Small intestine (tissue), 7 donors: ENCODE results near the gene PDHX. TPM values are rescaled to one million over a fixed set of nuclear protein-coding genes. Genes with fewer than 3 reads are reported as not detected.

Source experiments
- DNase-seq, 2 donors: peaks; one replicate each; pipeline versions ENCODE4 v3.0.0 to v3.0.0-alpha.2; 2013
- FAIRE-seq: peaks from 2 replicates; lab custom pipeline; 2012; peaks lifted over from hg19 to GRCh38; lab: Jason Lieb, UNC
- H3K27ac ChIP-seq, 3 donors: one replicate each; pipeline ENCODE4 v1.5.1; 2013; ENCODE audit warnings: low read length in 2 of 3, mild to moderate bottlenecking in 2 of 3, control low read depth in 1 of 3, inconsistent platforms in 1 of 3, low read depth in 1 of 3, moderate library complexity in 1 of 3
- H3K27me3 ChIP-seq, 3 donors: one replicate each; pipeline ENCODE4 v1.6.1; 2013; ENCODE audit warnings: low read length in 3 of 3, inconsistent platforms in 1 of 3; ENCODE audit not compliant: control insufficient read depth in 3 of 3, insufficient read depth in 3 of 3
- H3K36me3 ChIP-seq, 3 donors: one replicate each; pipeline ENCODE4 v1.6.1; 2013; ENCODE audit warnings: low read length in 3 of 3, inconsistent platforms in 1 of 3, low read depth in 1 of 3, mild to moderate bottlenecking in 1 of 3, moderate library complexity in 1 of 3; ENCODE audit not compliant: control insufficient read depth in 3 of 3, insufficient read depth in 2 of 3
- H3K4me1 ChIP-seq, 3 donors: one replicate each; pipeline ENCODE4 v1.6.1; 2013; ENCODE audit warnings: low read length in 2 of 3, inconsistent platforms in 1 of 3, low read depth in 1 of 3, mild to moderate bottlenecking in 1 of 3, moderate library complexity in 1 of 3; ENCODE audit not compliant: control insufficient read depth in 3 of 3, insufficient read depth in 2 of 3
- H3K4me3 ChIP-seq, 3 donors: one replicate each; pipeline ENCODE4 v1.5.1; 2013; ENCODE audit warnings: low read length in 3 of 3, control low read depth in 1 of 3, inconsistent platforms in 1 of 3, low read depth in 1 of 3, mild to moderate bottlenecking in 1 of 3, moderate library complexity in 1 of 3
- H3K9me3 ChIP-seq, 2 donors: one replicate each; pipeline ENCODE4 v1.6.1; 2013; ENCODE audit warnings: low read depth in 1 of 2, low read length in 1 of 2; ENCODE audit not compliant: control insufficient read depth in 2 of 2, insufficient read depth in 1 of 2
- WGBS, 3 donors: extraction: QIAGEN DNeasy Blood & Tissue Kit; methylation state at CpG; one replicate each; pipeline ENCODE4 v1.1.7; 2013; 5-methylcytosine and 5-hydroxymethylcytosine counted together
- polyA plus RNA-seq, 4 donors: library from polyadenylated mRNA; stranded (reverse) in 3 of 4; unstranded in 1 of 4; fragments of 200-250 nt in 3 of 4; fragments of 120-200 nt in 1 of 4; gene quantifications; one replicate each; pipeline versions ENCODE4 v1.2.1 to v1.2.3, GENCODE V29; 2013
- donor health status: healthy with polysubstance abuse.
- donor health status: control.
- donor health status: control.
- donor health status: Bipolar disorder and iron deficiency.
- donor health status: healthy.

PDHX gene
- polyA plus RNA-seq, 4 donors, result 15.7 to 29.0 (median 26.1) TPM

DNA sequence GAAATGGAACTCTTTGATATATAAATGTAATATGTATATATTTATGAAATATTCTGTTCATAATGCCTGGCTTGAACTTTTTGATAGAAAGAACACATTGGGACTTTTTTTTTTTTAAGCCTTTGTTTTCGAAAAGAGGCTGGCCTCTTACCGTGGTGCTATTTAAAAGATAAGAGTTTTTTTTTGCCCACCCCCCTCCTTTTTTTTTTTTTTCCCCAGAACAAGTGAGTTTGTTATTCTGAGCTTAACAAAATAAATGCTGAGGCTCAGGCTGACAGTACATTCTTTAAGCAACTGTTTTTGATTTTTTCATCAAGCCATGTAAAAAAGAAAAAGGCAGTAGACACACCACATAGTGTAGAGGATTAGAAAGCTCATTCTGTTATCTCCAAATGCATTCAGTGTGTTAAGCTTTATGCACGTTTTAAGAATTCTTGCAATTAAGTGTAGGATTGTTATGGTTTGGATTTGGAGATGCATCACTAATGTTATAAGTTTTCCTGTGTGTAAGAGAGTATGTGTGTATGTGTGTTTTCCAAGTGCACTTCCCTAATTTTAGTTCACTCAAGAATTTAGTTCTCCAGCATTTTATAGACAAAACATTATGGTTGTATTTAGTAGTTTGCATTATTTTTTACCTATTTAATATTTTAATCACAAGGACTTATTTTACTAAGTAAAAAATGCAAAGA is 12.0 kb downstream of the PDHX start:
- H3K27me3 ChIP-seq, result no peaks in the 10 kb centered on the region
- H3K9me3 ChIP-seq, result no peaks in the 10 kb centered on the region
- DNase-seq (no peak), FAIRE-seq (no peak)
- no peak overlapping the region for H3K27ac ChIP-seq
- H3K36me3 ChIP-seq, result peaks cover 0 to 4% (median 3%) of the 10 kb centered on the region in 3 donors
- H3K4me3 ChIP-seq, result no peak overlapping the region
- 61 to 73% (median 65%) methylated on average over 3 of the region's 3 CpGs for WGBS, 3 donors
- H3K4me1 ChIP-seq, result peaks cover 0 to 5% (median 3%) of the 10 kb centered on the region in 3 donors

DNA sequence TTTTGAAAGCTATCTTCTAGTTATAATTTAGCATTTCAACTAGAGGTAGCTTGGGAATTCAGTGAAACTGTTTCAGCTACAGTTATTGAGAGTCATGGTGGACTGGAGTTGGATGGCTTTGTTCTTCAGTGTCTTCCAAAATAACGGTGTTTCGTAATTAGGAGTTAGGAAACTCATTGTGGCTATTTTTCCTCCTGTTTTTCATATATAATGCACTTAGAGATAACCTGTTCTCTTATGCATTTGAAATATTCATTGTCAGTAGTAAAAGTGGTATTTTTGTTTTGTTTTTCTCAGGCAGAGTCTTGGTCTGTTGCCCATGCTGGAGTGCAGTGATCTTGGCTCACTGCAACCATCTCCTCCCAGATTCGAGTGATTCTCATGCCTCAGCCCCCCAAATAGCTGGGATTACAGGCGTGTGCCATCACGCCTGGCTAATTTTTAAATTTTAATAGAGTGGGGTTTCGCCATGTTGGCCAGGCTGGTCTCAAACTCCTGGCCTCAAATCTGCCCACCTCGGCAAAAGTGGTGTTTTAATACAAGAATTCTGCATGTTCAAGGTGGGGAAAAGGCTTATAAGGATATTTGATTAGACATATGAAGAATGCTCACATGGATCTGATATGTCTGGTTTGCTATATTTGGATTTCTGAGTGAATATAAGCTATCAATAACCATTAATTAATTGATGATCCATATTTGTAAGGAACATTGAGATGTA is 12.7 kb downstream of the PDHX start:
- FAIRE-seq, result no peak
- H3K4me3 ChIP-seq, result no peak overlapping the region

GRCh38 chr11:34929794-34930763 is 13.7 kb downstream of the PDHX start:
- Histone ChIP-seq H3K27ac (no peak overlapping the region), H3K36me3 (peaks cover 0 to 6% (median 0%) of the 10 kb centered on the region in 3 donors), H3K9me3 (no peaks in the 10 kb centered on the region), H3K4me1 (peaks cover 0 to 5% (median 3%) of the 10 kb centered on the region in 3 donors), H3K27me3 (no peaks in the 10 kb centered on the region), H3K4me3 (no peak overlapping the region)
- DNase-seq (peak; percentile 50 to 73), FAIRE-seq (no peak)
- WGBS, 3 donors, result 57 to 79% (median 67%) methylated on average over 11 of the region's 11 CpGs

More for the DNA sequence above, 12.7 kb downstream of the PDHX start:
- 89 to 93% (median 91%) methylated on average over 7 of the region's 7 CpGs for WGBS, 3 donors
- no peak for DNase-seq
- H3K4me1 ChIP-seq, result peaks cover 0 to 5% (median 3%) of the 10 kb centered on the region in 3 donors
- H3K36me3 ChIP-seq, result peaks cover 0 to 4% (median 2%) of the 10 kb centered on the region in 3 donors
- no peak overlapping the region for H3K27ac ChIP-seq
- no peaks in the 10 kb centered on the region for H3K27me3 ChIP-seq
- H3K9me3 ChIP-seq, result no peaks in the 10 kb centered on the region

DNA sequence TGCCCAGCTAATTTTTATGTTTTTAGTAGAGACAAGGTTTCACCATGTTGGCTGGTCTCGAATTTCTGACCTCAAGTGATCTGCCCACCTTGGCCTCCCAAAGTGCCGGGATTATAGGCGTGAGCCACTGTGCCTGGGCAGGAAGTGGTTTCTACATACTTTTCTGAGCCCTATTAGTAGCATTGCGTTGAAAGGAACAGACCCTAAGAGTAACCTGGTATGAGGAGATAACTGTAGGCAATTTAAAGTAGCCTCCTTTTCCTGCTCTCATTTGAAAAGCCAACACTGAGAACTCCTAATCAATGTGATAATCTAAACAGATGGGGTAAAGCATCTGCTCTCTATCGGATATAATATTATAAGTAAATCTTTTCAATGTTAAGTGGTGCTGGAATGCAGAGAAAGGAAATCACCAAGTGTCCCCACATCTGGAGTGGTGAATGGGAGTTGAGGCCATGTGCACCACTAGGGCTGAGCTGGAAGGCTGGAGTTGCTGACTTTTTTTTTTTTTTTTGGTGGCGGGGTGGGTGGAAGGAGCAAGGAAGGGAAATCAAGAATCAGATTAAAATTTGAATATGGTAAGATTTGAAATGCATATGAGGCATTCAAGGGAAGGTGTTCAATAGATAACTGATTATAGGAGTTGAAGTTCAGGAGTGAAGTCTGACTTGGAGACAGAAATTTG is 20.7 kb downstream of the PDHX start:
- FAIRE-seq, result no peak
- DNase-seq, result no peak
- Histone ChIP-seq H3K27me3 (no peaks in the 10 kb centered on the region), H3K9me3 (no peaks in the 10 kb centered on the region), H3K4me3 (no peak overlapping the region), H3K36me3 (peaks cover 0 to 7% (median 4%) of the 10 kb centered on the region in 3 donors), H3K27ac (no peak overlapping the region), H3K4me1 (no peaks in the 10 kb centered on the region)
- WGBS, 3 donors, result 78 to 91% (median 82%) methylated on average over 6 of the region's 6 CpGs

- Histone ChIP-seq H3K9me3 (no peaks in the 10 kb centered on the region), H3K4me3 (no peak overlapping the region), H3K36me3 (peaks cover 0 to 4% (median 3%) of the 10 kb centered on the region in 3 donors), H3K27me3 (no peaks in the 10 kb centered on the region), H3K27ac (no peak overlapping the region), H3K4me1 (no peaks in the 10 kb centered on the region)
- FAIRE-seq (no peak), DNase-seq (no peak)
- WGBS, 3 donors, result 54 to 71% (median 61%) methylated on average over 1 of the region's 1 CpG
Observed at GRCh38 chr11:34938611-34939010, 22.2 kb downstream of the PDHX start.

GRCh38 chr11:34940026-34940677 is 23.7 kb downstream of the PDHX start:
- 76 to 93% (median 90%) methylated on average over 4 of the region's 4 CpGs for WGBS, 3 donors
- peaks cover 0 to 3% of the 10 kb centered on the region in 2 donors for H3K9me3 ChIP-seq
- H3K4me1 ChIP-seq, result no peaks in the 10 kb centered on the region
- H3K27me3 ChIP-seq, result no peaks in the 10 kb centered on the region
- peaks cover 0 to 7% (median 2%) of the 10 kb centered on the region in 3 donors for H3K36me3 ChIP-seq
- no peak for FAIRE-seq
- no peak overlapping the region for H3K27ac ChIP-seq
- no peak for DNase-seq
- no peak overlapping the region for H3K4me3 ChIP-seq

- no peak overlapping the region for H3K27ac ChIP-seq
- FAIRE-seq, result no peak
- WGBS, 3 donors, result 96 to 98% (median 98%) methylated on average over 13 of the region's 13 CpGs
- no peak for DNase-seq
- no peak overlapping the region for H3K4me3 ChIP-seq
- peaks cover 0 to 3% of the 10 kb centered on the region in 2 donors for H3K9me3 ChIP-seq
- no peaks in the 10 kb centered on the region for H3K4me1 ChIP-seq
- no peaks in the 10 kb centered on the region for H3K27me3 ChIP-seq
- peaks cover 0 to 7% (median 2%) of the 10 kb centered on the region in 3 donors for H3K36me3 ChIP-seq
Observed at GRCh38 chr11:34941688-34942087, 25.3 kb downstream of the PDHX start.
